Activated CD8-positive, alpha-beta T cell treated with anti-CD3 and anti-CD28 coated beads for 36 hours (primary cell): ENCODE measurements around the gene TRIO. TPM values are rescaled to one million over a fixed set of nuclear protein-coding genes. Genes with fewer than 3 reads are reported as not detected.

Source experiments
- ATAC-seq: fragments of 200-7000 bp; cut with Tn5 transposase; one replicate; pipeline ENCODE4 v1.10.0; 2021; ENCODE audit warnings: mild to moderate bottlenecking, moderate library complexity
- CTCF ChIA-PET: fragments of 350-600 bp; sonication (Branson Sonifier 250); formaldehyde crosslinking; loops from one replicate; lab custom pipeline; 2021; ENCODE audit warnings: antibody characterized with exemption; lab: Charles Lee
- POLR2A ChIA-PET: fragments of 350-600 bp; sonication (Branson Sonifier 250); formaldehyde crosslinking; loops from one replicate; lab custom pipeline; 2021; ENCODE audit warnings: antibody characterized with exemption; lab: Charles Lee
- DNase-seq: peaks from one replicate; pipeline ENCODE4 v3.0.0-alpha.2; 2020
- H3K27ac Mint-ChIP-seq: one replicate; pipeline ENCODE4 v1.8.0; 2021; ENCODE audit warnings: mild to moderate bottlenecking, mixed read lengths
- H3K27me3 Mint-ChIP-seq: one replicate; pipeline ENCODE4 v1.8.0; 2021; ENCODE audit warnings: mixed read lengths
- H3K36me3 Mint-ChIP-seq: one replicate; pipeline ENCODE4 v1.8.0; 2021; ENCODE audit warnings: low read depth, mixed read lengths
- H3K4me1 Mint-ChIP-seq: one replicate; pipeline ENCODE4 v1.8.0; 2021; ENCODE audit warnings: low read depth, mixed read lengths
- H3K4me3 Mint-ChIP-seq: one replicate; pipeline ENCODE4 v1.8.0; 2021; ENCODE audit warnings: mild to moderate bottlenecking, moderate library complexity, mixed read lengths
- H3K9me3 Mint-ChIP-seq: one replicate; pipeline ENCODE4 v1.8.0; 2021; ENCODE audit warnings: mixed read lengths
- intact Hi-C: fragments of 100-400 bp; cut with micrococcal nuclease; formaldehyde crosslinking; loops from one replicate; pipeline ENCODE4 v1.10.0; 2022
- total RNA-seq, 2 experiments: library from RNA; stranded (reverse); gene quantifications; one replicate each; pipeline ENCODE4 v1.2.3, GENCODE V29; 2021
- TF ChIP-seq, protein P1 (sequence below): fragments of 200-600 bp; IDR thresholded peaks from one replicate; pipeline ENCODE4 v1.8.0; 2022; ENCODE audit warnings: antibody characterized with exemption, mild to moderate bottlenecking

The TRIO gene
- total RNA-seq, 2 experiments from 2014 or later = 11.4 to 11.5 TPM

DNA sequence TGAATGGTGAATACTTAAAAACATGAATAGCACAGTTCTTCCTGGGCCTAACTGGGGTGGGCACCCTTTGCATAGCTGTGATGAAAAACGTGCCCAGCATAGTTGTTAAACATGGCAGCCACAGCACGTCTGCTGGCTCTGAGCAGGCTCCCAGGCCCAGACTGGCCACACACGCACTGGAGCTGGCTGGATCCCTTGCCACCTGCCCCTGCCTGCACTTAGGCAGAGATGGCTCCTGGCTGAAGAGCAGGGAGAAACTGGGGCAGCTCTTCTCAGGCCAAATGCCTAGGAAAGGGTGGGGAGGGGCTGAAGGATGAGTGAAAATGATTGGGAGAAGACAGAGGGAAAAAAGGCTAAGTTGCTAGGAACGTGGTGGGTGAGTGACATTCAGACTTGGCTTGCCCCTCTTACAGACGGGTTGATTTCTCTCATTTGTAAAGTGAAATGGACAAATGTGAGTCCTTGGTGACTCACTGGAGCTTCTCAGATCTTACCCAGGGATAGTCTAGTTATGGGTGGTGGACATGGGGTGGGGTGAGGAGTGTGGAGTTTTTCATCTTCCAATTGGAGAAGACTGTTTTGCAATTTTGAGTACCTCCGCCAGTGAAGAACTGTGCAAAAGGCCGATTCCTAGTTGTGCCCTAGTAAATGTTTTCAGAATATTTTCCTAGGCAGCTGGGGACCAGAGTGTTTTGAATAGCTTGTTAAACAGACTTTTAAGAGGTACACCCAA lies 42.4 kb downstream of the TRIO start:
- peaks cover 2% of the 10 kb centered on the region for H3K27me3 Mint-ChIP-seq
- no peaks in the 10 kb centered on the region for H3K36me3 Mint-ChIP-seq
- no peak overlapping the region for H3K4me3 Mint-ChIP-seq
- CTCF ChIA-PET = interaction anchor here (1.0 kb wide), 1 partner anchor 174 kb away, joined by 3 read pairs; no protein-coding TSS in a partner anchor
- TF ChIP-seq, protein P1, sequence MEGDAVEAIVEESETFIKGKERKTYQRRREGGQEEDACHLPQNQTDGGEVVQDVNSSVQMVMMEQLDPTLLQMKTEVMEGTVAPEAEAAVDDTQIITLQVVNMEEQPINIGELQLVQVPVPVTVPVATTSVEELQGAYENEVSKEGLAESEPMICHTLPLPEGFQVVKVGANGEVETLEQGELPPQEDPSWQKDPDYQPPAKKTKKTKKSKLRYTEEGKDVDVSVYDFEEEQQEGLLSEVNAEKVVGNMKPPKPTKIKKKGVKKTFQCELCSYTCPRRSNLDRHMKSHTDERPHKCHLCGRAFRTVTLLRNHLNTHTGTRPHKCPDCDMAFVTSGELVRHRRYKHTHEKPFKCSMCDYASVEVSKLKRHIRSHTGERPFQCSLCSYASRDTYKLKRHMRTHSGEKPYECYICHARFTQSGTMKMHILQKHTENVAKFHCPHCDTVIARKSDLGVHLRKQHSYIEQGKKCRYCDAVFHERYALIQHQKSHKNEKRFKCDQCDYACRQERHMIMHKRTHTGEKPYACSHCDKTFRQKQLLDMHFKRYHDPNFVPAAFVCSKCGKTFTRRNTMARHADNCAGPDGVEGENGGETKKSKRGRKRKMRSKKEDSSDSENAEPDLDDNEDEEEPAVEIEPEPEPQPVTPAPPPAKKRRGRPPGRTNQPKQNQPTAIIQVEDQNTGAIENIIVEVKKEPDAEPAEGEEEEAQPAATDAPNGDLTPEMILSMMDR = no peak
- no peaks in the 10 kb centered on the region for H3K9me3 Mint-ChIP-seq
- no peak overlapping the region for H3K27ac Mint-ChIP-seq
- no peak for ATAC-seq
- intact Hi-C loops = no loop called here
- POLR2A ChIA-PET = no interaction called here
- H3K4me1 Mint-ChIP-seq = no peaks in the 10 kb centered on the region
- no peak for DNase-seq

DNA sequence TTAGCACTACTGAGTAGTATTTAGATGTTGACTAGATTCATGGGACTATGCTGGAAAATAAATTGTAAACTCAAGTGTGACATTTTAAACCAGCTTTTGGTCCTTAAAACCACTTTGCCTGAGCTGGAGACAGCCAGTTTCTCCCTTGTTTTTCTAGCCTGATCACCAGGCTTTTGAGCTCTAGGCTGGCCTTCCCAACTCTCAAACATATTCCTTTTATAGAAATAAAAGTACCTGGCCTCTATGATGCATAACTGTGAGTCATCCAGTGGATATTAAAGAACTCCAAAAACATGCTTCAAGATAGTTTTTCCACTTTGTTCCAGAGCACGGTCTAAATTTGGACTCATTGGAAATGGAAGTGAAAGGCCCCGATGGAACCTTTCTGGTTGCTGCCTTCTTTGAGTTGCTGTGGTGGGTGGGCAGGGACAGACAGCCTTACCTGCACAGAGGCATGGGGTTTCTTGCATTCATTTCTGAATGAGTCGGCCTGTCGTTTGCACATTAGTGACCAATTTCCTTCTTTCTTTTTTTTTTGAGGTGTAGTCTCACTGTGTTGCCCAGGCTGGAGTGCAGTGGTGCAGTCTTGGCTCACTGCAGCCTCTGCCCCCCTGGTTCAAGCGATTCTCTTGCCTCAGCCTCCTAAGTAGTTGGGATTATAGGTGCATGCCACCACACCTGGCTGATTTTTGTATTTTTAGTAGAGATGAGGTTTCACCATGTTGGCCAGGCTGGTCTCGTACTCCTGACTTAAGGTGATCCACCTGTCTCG lies 43.1 kb downstream of the TRIO start:
- ChIA-PET POLR2A (no interaction called here), CTCF (interaction anchor here (1.0 kb wide), 1 partner anchor 174 kb away, joined by 3 read pairs; no protein-coding TSS in a partner anchor)
- Mint-ChIP-seq H3K27me3 (peaks cover 4% of the 10 kb centered on the region), H3K27ac (no peak overlapping the region), H3K36me3 (no peaks in the 10 kb centered on the region), H3K9me3 (no peaks in the 10 kb centered on the region), H3K4me3 (no peak overlapping the region), H3K4me1 (no peaks in the 10 kb centered on the region)
- DNase-seq (no peak), ATAC-seq (no peak)
- intact Hi-C loops = no loop called here
- TF ChIP-seq, protein P1 = no peak

DNA sequence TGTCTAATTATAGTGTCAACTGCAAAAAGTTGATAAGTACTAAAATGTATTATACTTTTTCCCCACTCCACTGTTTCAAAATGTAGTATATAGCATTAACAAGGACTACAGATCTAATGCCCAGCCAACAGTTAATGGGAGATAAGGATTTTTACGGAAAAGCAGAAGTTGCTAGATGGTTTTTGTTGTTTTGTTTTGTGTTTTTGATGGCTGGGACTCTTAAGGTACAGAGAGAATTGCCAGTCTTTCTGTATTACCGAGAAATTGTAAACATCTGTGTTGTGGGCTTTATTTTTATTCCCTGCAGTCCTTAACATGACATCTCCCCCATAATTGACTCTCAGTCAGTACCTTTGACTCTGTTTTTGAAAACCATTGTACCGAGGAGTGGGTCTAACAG lies 44.0 kb downstream of the TRIO start:
- Mint-ChIP-seq H3K27me3 (peaks cover 4% of the 10 kb centered on the region), H3K27ac (no peak overlapping the region), H3K36me3 (no peaks in the 10 kb centered on the region), H3K4me3 (no peak overlapping the region), H3K4me1 (no peaks in the 10 kb centered on the region), H3K9me3 (no peaks in the 10 kb centered on the region)
- POLR2A ChIA-PET = no interaction called here
- intact Hi-C loops = no loop called here
- ATAC-seq (no peak), DNase-seq (no peak)
- TF ChIP-seq, protein P1 = no peak
- CTCF ChIA-PET = no interaction called here

DNA sequence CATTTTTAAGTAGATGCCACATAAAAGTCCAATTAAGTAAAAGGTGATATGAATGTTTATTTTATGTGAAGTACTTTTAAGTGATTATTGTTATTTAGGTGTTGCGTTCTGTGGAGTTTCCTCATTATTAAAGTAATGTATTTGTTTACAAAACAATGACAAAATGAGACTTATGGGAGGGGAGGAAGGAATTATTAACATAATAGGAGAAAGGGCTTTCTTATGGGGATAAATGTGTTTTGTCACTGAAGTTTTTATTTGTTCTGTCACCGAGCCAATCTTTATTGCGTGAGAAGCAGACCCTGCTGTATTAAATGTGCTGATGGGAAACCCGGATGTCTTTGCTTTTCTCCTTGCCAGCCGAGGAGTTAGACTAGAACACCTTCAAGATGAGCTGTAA lies 44.5 kb downstream of the TRIO start:
- ChIA-PET POLR2A (no interaction called here), CTCF (no interaction called here)
- Mint-ChIP-seq H3K4me1 (no peaks in the 10 kb centered on the region), H3K4me3 (no peak overlapping the region), H3K36me3 (no peaks in the 10 kb centered on the region), H3K27ac (no peak overlapping the region), H3K9me3 (no peaks in the 10 kb centered on the region), H3K27me3 (peaks cover 4% of the 10 kb centered on the region)
- intact Hi-C loops = no loop called here
- TF ChIP-seq, protein P1 = no peak
- no peak for ATAC-seq
- DNase-seq = no peak

DNA sequence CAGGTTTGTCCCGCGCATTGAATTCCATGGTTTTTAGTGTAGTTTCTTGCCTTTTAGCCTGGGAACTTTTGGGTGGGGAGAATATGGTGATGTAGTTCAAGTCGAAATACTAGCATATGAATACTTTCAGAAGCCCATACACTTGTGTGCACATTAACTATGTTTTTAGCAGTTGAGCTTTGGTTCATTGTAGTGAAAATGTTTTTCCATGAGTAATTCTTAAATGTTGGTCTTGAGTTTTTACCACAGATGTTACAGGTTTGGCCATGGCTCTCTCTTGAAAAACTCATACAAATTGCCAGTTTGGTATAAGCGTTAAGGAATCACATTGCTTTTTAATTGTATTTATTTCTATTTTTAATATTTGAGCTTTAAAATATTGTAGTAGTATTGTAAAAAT lies 45.6 kb downstream of the TRIO start:
- H3K27me3 Mint-ChIP-seq = peaks cover 4% of the 10 kb centered on the region
- no peak overlapping the region for H3K4me3 Mint-ChIP-seq
- ATAC-seq (no peak), DNase-seq (no peak)
- H3K36me3 Mint-ChIP-seq = no peaks in the 10 kb centered on the region
- intact Hi-C loops = no loop called here
- no peaks in the 10 kb centered on the region for H3K4me1 Mint-ChIP-seq
- no peaks in the 10 kb centered on the region for H3K9me3 Mint-ChIP-seq
- TF ChIP-seq, protein P1 = no peak
- H3K27ac Mint-ChIP-seq = no peak overlapping the region
- POLR2A ChIA-PET = no interaction called here
- CTCF ChIA-PET = interaction anchor here (1.1 kb wide), 1 partner anchor 102 kb away, joined by 3 read pairs; no protein-coding TSS in a partner anchor
